GM23338 (cell line): ENCODE data around the gene CSGALNACT2. TPM values are rescaled to one million over a fixed set of nuclear protein-coding genes. Genes with fewer than 3 reads are reported as not detected.

Experiments used
- ATAC-seq: fragments of 200-7000 bp; cut with Tn5 transposase; 3 replicates; pipeline ENCODE4 v1.9.1; 2020
- DNase-seq: peaks from one replicate; pipeline ENCODE4 v3.0.0-alpha.2; 2015; ENCODE audit warnings: low spot score
- H2AFZ ChIP-seq: fragments of 200-600 bp; sonication (generic); 2 replicates; pipeline ENCODE4 v1.8.0; 2016; ENCODE audit warnings: antibody characterized with exemption, mild to moderate bottlenecking, moderate library complexity
- H3F3A ChIP-seq: fragments of 200-600 bp; sonication (generic); replicated peaks from 2 replicates; pipeline ENCODE4 v1.8.0; 2017; ENCODE audit warnings: antibody characterized with exemption, mixed run types, low read depth
- H3K27ac ChIP-seq: fragments of 200-600 bp; sonication (generic); 2 replicates; pipeline ENCODE4 v1.6.1; 2016; ENCODE audit warnings: low read depth
- H3K27me3 ChIP-seq: fragments of 200-600 bp; sonication (generic); 2 replicates; pipeline ENCODE4 v1.8.0; 2016; ENCODE audit warnings: mild to moderate bottlenecking, mixed run types, moderate library complexity; ENCODE audit not compliant: insufficient read depth
- H3K36me3 ChIP-seq: fragments of 200-600 bp; sonication (generic); 2 replicates; pipeline ENCODE4 v1.8.0; 2016; ENCODE audit warnings: mild to moderate bottlenecking; ENCODE audit not compliant: insufficient read depth
- H3K4me1 ChIP-seq: fragments of 200-600 bp; sonication (generic); 2 replicates; pipeline ENCODE4 v1.8.0; 2016; ENCODE audit warnings: mild to moderate bottlenecking, moderate library complexity; ENCODE audit not compliant: insufficient read depth
- H3K4me2 ChIP-seq: fragments of 200-600 bp; sonication (generic); 2 replicates; pipeline ENCODE4 v1.7.1; 2017; ENCODE audit warnings: mixed run types
- H3K4me3 ChIP-seq: fragments of 200-600 bp; sonication (generic); 2 replicates; pipeline ENCODE4 v1.6.1; 2016; ENCODE audit warnings: mixed run types
- H3K79me2 ChIP-seq: fragments of 200-600 bp; sonication (generic); replicated peaks from 2 replicates; pipeline ENCODE4 v1.8.0; 2017; ENCODE audit warnings: mild to moderate bottlenecking; ENCODE audit not compliant: insufficient read depth
- H3K9me2 ChIP-seq: fragments of 200-600 bp; sonication (generic); 2 replicates; pipeline ENCODE4 v1.8.0; 2017; ENCODE audit not compliant: insufficient read depth
- H4K20me1 ChIP-seq: fragments of 200-600 bp; sonication (generic); replicated peaks from 2 replicates; pipeline ENCODE4 v1.8.0; 2017; ENCODE audit warnings: mild to moderate bottlenecking; ENCODE audit not compliant: insufficient read depth
- H3K27ac Mint-ChIP-seq: 2 replicates; pipeline ENCODE4 v1.8.0; 2020; ENCODE audit warnings: inconsistent platforms, mild to moderate bottlenecking, moderate library complexity, mixed read lengths
- H3K27me3 Mint-ChIP-seq: 3 replicates; pipeline ENCODE4 v1.8.0; 2022; ENCODE audit warnings: low read depth, mild to moderate bottlenecking, moderate library complexity, mixed read lengths, inconsistent platforms; ENCODE audit not compliant: insufficient read depth, poor library complexity
- H3K36me3 Mint-ChIP-seq: 3 replicates; pipeline ENCODE4 v1.8.0; 2021; ENCODE audit warnings: low read depth, mild to moderate bottlenecking, inconsistent platforms, moderate library complexity, mixed read lengths
- H3K4me1 Mint-ChIP-seq: 3 replicates; pipeline ENCODE4 v1.8.0; 2020; ENCODE audit warnings: mild to moderate bottlenecking, inconsistent platforms, mixed read lengths
- H3K4me3 Mint-ChIP-seq: 3 replicates; pipeline ENCODE4 v1.8.0; 2021; ENCODE audit warnings: moderate library complexity, mild to moderate bottlenecking, inconsistent platforms, mixed read lengths
- H3K9me3 Mint-ChIP-seq: 3 replicates; pipeline ENCODE4 v1.8.0; 2020; ENCODE audit warnings: moderate library complexity, mild to moderate bottlenecking, inconsistent platforms, mixed read lengths
- CREB1 ChIP-seq: fragments of 250-450 bp; sonication (Bioruptor Pico); IDR thresholded peaks from 2 replicates; pipeline ENCODE4 v1.5.0; 2020; ENCODE audit warnings: low read depth, mild to moderate bottlenecking, moderate library complexity
- EZH2 ChIP-seq: fragments of 200-600 bp; sonication (generic); IDR thresholded peaks from one replicate; pipeline ENCODE4 v1.8.0; 2017; ENCODE audit warnings: antibody characterized with exemption, mild to moderate bottlenecking, low read depth; ENCODE audit not compliant: unreplicated experiment
- EZH2phosphoT487 ChIP-seq: fragments of 200-600 bp; sonication (generic); IDR thresholded peaks from one replicate; pipeline ENCODE4 v1.8.1; 2018; ENCODE audit warnings: antibody characterized with exemption; ENCODE audit not compliant: unreplicated experiment
- JUNB ChIP-seq: IDR thresholded peaks from one replicate; pipeline ENCODE4 v1.6.1; 2016; ENCODE audit warnings: antibody characterized with exemption; ENCODE audit not compliant: unreplicated experiment
- NANOG ChIP-seq: IDR thresholded peaks from 2 replicates; pipeline ENCODE4 v1.6.1; 2016; ENCODE audit warnings: antibody characterized with exemption, borderline replicate concordance
- POLR2AphosphoS5 ChIP-seq: IDR thresholded peaks from 2 replicates; pipeline ENCODE4 v1.6.1; 2016; ENCODE audit warnings: antibody characterized with exemption, low read depth
- REST ChIP-seq: IDR thresholded peaks from one replicate; pipeline ENCODE4 v1.6.1; 2018; ENCODE audit warnings: antibody characterized with exemption; ENCODE audit not compliant: unreplicated experiment
- STAT1 ChIP-seq: IDR thresholded peaks from one replicate; pipeline ENCODE4 v1.6.1; 2016; ENCODE audit warnings: antibody characterized with exemption; ENCODE audit not compliant: unreplicated experiment
- ZNF114 ChIP-seq: fragments of 250-450 bp; sonication (Bioruptor Pico); IDR thresholded peaks from 2 replicates; pipeline ENCODE4 v1.5.0; 2020; ENCODE audit warnings: mild to moderate bottlenecking, moderate library complexity
- ZNF331 ChIP-seq: fragments of 250-450 bp; sonication (Bioruptor Pico); IDR thresholded peaks from 2 replicates; pipeline ENCODE4 v1.5.0; 2020; ENCODE audit warnings: low read depth, mild to moderate bottlenecking, moderate library complexity
- polyA plus RNA-seq: library from polyadenylated mRNA; unstranded; fragments of >200 nt; fragmentation: Nextera tagmentation; extraction: Ambion mirVana; gene quantifications from 2 replicates; pipeline ENCODE4 v1.2.1, GENCODE V29; 2016
- total RNA-seq: library from RNA; depleted of rRNA; stranded (reverse); fragments of >200 nt; shearing (Covaris generic); gene quantifications from 2 replicates; pipeline ENCODE4 v1.2.3, GENCODE V29; 2014
- TF ChIP-seq, protein P1 (sequence below): IDR thresholded peaks from 2 replicates; pipeline ENCODE4 v1.6.1; 2016; ENCODE audit warnings: antibody characterized with exemption
- TF ChIP-seq, protein P2 (sequence below), 2 experiments: fragments of 200-600 bp in 1 of 2; sonication (generic) in 1 of 2; conservative IDR thresholded peaks; 2 replicates each; pipeline versions ENCODE4 v1.5.1 to v1.6.1; 2016 to 2017; ENCODE audit warnings: antibody characterized with exemption in 2 of 2, low read depth in 2 of 2, mild to moderate bottlenecking in 2 of 2, moderate library complexity in 1 of 2

The CSGALNACT2 gene
- total and polyA plus RNA-seq, 2 experiments from 2014 or later, result 3.0 to 4.6 TPM

DNA sequence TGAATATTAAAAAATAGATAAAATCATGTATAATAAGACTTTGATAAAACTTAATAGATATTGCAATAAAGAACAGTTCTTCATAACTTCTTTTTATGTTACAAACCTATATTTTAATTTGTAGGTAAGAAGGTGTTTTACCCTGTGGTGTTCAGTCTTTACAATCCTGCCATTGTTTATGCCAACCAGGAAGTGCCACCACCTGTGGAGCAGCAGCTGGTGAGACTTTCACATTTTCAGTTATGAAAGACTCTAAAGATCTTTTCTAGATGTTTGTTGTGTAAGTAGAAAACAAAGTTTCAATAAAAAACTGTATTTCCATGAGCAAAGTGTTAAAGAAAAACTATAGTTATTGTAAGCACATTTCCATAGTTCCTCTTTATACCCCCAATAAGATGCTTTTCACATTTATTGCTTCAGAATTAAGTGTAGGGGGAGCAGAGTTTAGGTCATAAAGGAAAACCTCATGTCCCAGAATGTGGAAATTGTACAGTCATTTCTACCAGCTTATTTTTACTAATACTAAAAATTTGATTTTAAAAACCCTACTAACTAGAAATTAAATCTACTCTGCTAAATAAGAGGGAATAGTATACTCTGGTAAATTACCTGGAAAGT, 28.7 kb downstream of the CSGALNACT2 start:
- Histone ChIP-seq H3K79me2 (no peaks in the 10 kb centered on the region), H4K20me1 (no peaks in the 10 kb centered on the region), H3K27me3 (no peaks in the 10 kb centered on the region), H3K4me3 (no peak overlapping the region), H3K4me2 (no peak overlapping the region), H3F3A (no peaks in the 10 kb centered on the region), H2AFZ (no peak overlapping the region), H3K36me3 (no peaks in the 10 kb centered on the region), H3K9me2 (no peaks in the 10 kb centered on the region), H3K4me1 (no peaks in the 10 kb centered on the region), H3K27ac (no peak overlapping the region)
- Mint-ChIP-seq H3K9me3 (no peaks in the 10 kb centered on the region), H3K36me3 (no peaks in the 10 kb centered on the region), H3K27ac (no peak overlapping the region), H3K4me1 (peaks cover 12% of the 10 kb centered on the region), H3K4me3 (no peak overlapping the region), H3K27me3 (no peaks in the 10 kb centered on the region)
- TF ChIP-seq STAT1 (no peak), REST (no peak)
- TF ChIP-seq, protein P1, sequence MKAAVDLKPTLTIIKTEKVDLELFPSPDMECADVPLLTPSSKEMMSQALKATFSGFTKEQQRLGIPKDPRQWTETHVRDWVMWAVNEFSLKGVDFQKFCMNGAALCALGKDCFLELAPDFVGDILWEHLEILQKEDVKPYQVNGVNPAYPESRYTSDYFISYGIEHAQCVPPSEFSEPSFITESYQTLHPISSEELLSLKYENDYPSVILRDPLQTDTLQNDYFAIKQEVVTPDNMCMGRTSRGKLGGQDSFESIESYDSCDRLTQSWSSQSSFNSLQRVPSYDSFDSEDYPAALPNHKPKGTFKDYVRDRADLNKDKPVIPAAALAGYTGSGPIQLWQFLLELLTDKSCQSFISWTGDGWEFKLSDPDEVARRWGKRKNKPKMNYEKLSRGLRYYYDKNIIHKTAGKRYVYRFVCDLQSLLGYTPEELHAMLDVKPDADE, result no peak
- DNase-seq (no peak), ATAC-seq (no peak)

DNA sequence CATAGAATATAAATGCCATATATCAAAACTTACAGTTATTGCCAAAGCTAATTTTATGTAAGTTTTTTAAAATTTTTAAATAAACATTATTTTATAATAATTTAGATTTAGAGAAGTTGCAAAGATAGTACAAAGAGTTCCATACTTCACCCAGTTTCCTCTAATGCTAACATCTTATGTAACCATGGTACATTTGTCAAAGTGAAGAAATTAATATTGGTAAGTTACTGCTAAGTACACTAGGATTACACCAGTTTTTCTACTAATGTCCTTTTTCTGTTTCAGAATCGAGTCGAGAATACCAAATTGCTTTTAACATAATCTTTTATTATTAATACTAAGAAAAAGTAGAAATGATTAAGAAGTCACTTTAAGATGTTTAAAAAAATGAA, 29.2 kb downstream of the CSGALNACT2 start:
- no peaks in the 10 kb centered on the region for H3K9me2 ChIP-seq
- H3K9me3 Mint-ChIP-seq, result no peaks in the 10 kb centered on the region
- no peak overlapping the region for H3K27ac Mint-ChIP-seq
- H2AFZ ChIP-seq, result no peak overlapping the region
- no peaks in the 10 kb centered on the region for H3K4me1 ChIP-seq
- DNase-seq (no peak), ATAC-seq (no peak)
- H4K20me1 ChIP-seq, result no peaks in the 10 kb centered on the region
- no peak overlapping the region for H3K27ac ChIP-seq
- no peaks in the 10 kb centered on the region for H3F3A ChIP-seq
- H3K27me3 Mint-ChIP-seq, result no peaks in the 10 kb centered on the region
- H3K36me3 Mint-ChIP-seq, result no peaks in the 10 kb centered on the region
- H3K4me3 ChIP-seq, result no peak overlapping the region
- no peaks in the 10 kb centered on the region for H3K27me3 ChIP-seq
- H3K4me3 Mint-ChIP-seq, result no peak overlapping the region
- peaks cover 14% of the 10 kb centered on the region for H3K4me1 Mint-ChIP-seq
- no peaks in the 10 kb centered on the region for H3K79me2 ChIP-seq
- no peaks in the 10 kb centered on the region for H3K36me3 ChIP-seq
- H3K4me2 ChIP-seq, result no peak overlapping the region
- TF ChIP-seq CREB1 (CRISPR knock-in tag), result no peak
- no peak for TF ChIP-seq JUNB
- no peak for TF ChIP-seq ZNF331 (CRISPR knock-in tag)
- no peak for TF ChIP-seq EZH2
- TF ChIP-seq, protein P2, sequence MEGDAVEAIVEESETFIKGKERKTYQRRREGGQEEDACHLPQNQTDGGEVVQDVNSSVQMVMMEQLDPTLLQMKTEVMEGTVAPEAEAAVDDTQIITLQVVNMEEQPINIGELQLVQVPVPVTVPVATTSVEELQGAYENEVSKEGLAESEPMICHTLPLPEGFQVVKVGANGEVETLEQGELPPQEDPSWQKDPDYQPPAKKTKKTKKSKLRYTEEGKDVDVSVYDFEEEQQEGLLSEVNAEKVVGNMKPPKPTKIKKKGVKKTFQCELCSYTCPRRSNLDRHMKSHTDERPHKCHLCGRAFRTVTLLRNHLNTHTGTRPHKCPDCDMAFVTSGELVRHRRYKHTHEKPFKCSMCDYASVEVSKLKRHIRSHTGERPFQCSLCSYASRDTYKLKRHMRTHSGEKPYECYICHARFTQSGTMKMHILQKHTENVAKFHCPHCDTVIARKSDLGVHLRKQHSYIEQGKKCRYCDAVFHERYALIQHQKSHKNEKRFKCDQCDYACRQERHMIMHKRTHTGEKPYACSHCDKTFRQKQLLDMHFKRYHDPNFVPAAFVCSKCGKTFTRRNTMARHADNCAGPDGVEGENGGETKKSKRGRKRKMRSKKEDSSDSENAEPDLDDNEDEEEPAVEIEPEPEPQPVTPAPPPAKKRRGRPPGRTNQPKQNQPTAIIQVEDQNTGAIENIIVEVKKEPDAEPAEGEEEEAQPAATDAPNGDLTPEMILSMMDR (conservative IDR thresholded peaks at IDR 0.05; ENCODE audit: low read depth in 2 of 2), result no peak
- TF ChIP-seq STAT1, result no peak
- no peak for TF ChIP-seq NANOG
- TF ChIP-seq REST, result no peak
- TF ChIP-seq ZNF114, result no peak
- no peak for TF ChIP-seq EZH2phosphoT487
- TF ChIP-seq, protein P1, result no peak
- TF ChIP-seq POLR2AphosphoS5, result no peak
